HEK293 (cell line): Measurements from ENCODE around the gene PXMP2.

ENCODE experiments used
- CTCF ChIA-PET: fragments of 350-600 bp; formaldehyde crosslinking; extraction: SDS; loops from one replicate; lab custom pipeline; 2021; ENCODE audit warnings: antibody characterized with exemption; lab: Yijun Ruan, JAX
- POLR2A ChIA-PET: fragments of 300-600 bp; formaldehyde crosslinking; extraction: SDS; loops from one replicate; lab custom pipeline; 2020; ENCODE audit warnings: antibody characterized with exemption, inconsistent platforms; lab: Yijun Ruan, JAX
- H3K27ac ChIP-seq: fragments of 200-500 bp; sonication (Bioruptor generic); 2 replicates; pipeline ENCODE4 v1.5.1; 2014; ENCODE audit warnings: low read depth, low read length, control low read depth, inconsistent platforms; ENCODE audit errors: extremely low read depth
- H3K36me3 ChIP-seq, 2 experiments: fragments of 200-500 bp in 1 of 2; sonication (Bioruptor generic) in 1 of 2; 1 replicate in 1 of 2; 2 replicates in 1 of 2; pipeline ENCODE4 v1.5.1; 2014 to 2017; ENCODE audit warnings: inconsistent platforms in 2 of 2, low read length in 2 of 2; ENCODE audit not compliant: control insufficient read depth in 2 of 2, insufficient read depth in 1 of 2
- H3K4me1 ChIP-seq: fragments of 200-500 bp; sonication (Bioruptor generic); 2 replicates; pipeline ENCODE4 v1.5.1; 2014; ENCODE audit warnings: mild to moderate bottlenecking, low read length, inconsistent platforms; ENCODE audit not compliant: control insufficient read depth, insufficient read depth
- H3K4me3 ChIP-seq: 2 replicates; pipeline ENCODE4 v1.5.1; 2011; ENCODE audit warnings: low read depth, mild to moderate bottlenecking, control low read depth, low read length, moderate library complexity
- H3K9me3 ChIP-seq: fragments of 200-500 bp; sonication (Bioruptor generic); 2 replicates; pipeline ENCODE4 v1.5.1; 2014; ENCODE audit warnings: low read depth, low read length, inconsistent platforms; ENCODE audit not compliant: control insufficient read depth, insufficient read depth
- FEZF1 ChIP-seq: fragments of 450-650 bp; formaldehyde crosslinking; IDR thresholded peaks from 2 replicates; pipeline ENCODE4 v1.5.1; 2016; ENCODE audit warnings: missing biosample characterization, missing genetic modification characterization
- GLIS2 ChIP-seq: fragments of 450-650 bp; formaldehyde crosslinking; IDR thresholded peaks from 2 replicates; pipeline ENCODE4 v1.5.1; 2016; ENCODE audit warnings: missing biosample characterization, missing genetic modification characterization
- KLF1 ChIP-seq: fragments of 450-650 bp; formaldehyde crosslinking; IDR thresholded peaks from 2 replicates; pipeline ENCODE4 v1.5.1; 2016; ENCODE audit warnings: missing biosample characterization, missing genetic modification characterization
- KLF8 ChIP-seq: fragments of 450-650 bp; formaldehyde crosslinking; IDR thresholded peaks from 2 replicates; pipeline ENCODE4 v1.5.1; 2016; ENCODE audit warnings: missing biosample characterization, missing genetic modification characterization
- OSR2 ChIP-seq: fragments of 450-650 bp; formaldehyde crosslinking; IDR thresholded peaks from 2 replicates; pipeline ENCODE4 v1.5.1; 2016; ENCODE audit warnings: missing biosample characterization, missing genetic modification characterization
- SP3 ChIP-seq: fragments of 450-650 bp; formaldehyde crosslinking; IDR thresholded peaks from 2 replicates; pipeline ENCODE4 v1.5.1; 2016; ENCODE audit warnings: missing biosample characterization, missing genetic modification characterization
- ZNF140 ChIP-seq: fragments of 450-650 bp; formaldehyde crosslinking; IDR thresholded peaks from 2 replicates; pipeline ENCODE4 v1.5.1; 2016; ENCODE audit warnings: missing biosample characterization, missing genetic modification characterization
- ZNF19 ChIP-seq: fragments of 450-650 bp; formaldehyde crosslinking; IDR thresholded peaks from 2 replicates; pipeline ENCODE4; 2016; ENCODE audit warnings: missing biosample characterization, missing genetic modification characterization, low read depth
- ZNF214 ChIP-seq: fragments of 450-650 bp; formaldehyde crosslinking; IDR thresholded peaks from 2 replicates; pipeline ENCODE4 v1.5.1; 2017; ENCODE audit warnings: missing biosample characterization, mild to moderate bottlenecking, missing genetic modification characterization, borderline replicate concordance
- ZNF423 ChIP-seq: fragments of 450-650 bp; formaldehyde crosslinking; IDR thresholded peaks from 2 replicates; pipeline ENCODE4 v1.5.1; 2016; ENCODE audit warnings: missing biosample characterization, missing genetic modification characterization
- ZNF600 ChIP-seq: fragments of 450-650 bp; formaldehyde crosslinking; IDR thresholded peaks from 2 replicates; pipeline ENCODE4 v1.5.1; 2016; ENCODE audit warnings: missing biosample characterization, missing genetic modification characterization
- ZNF623 ChIP-seq: fragments of 450-650 bp; formaldehyde crosslinking; IDR thresholded peaks from 2 replicates; pipeline ENCODE4 v1.5.1; 2016; ENCODE audit warnings: missing biosample characterization, missing genetic modification characterization
- ZNF624 ChIP-seq: fragments of 450-650 bp; formaldehyde crosslinking; IDR thresholded peaks from 2 replicates; pipeline ENCODE4 v1.5.1; 2017; ENCODE audit warnings: missing biosample characterization, missing genetic modification characterization
- TF ChIP-seq, protein P1 (sequence below): fragments of 450-650 bp; formaldehyde crosslinking; IDR thresholded peaks from 2 replicates; pipeline ENCODE4 v1.5.1; 2016; ENCODE audit warnings: missing biosample characterization, missing genetic modification characterization
- TF ChIP-seq, protein P2 (sequence below): fragments of 450-650 bp; formaldehyde crosslinking; IDR thresholded peaks from 2 replicates; pipeline ENCODE4 v1.5.1; 2016; ENCODE audit warnings: missing biosample characterization, missing genetic modification characterization, borderline replicate concordance
- TF ChIP-seq, protein P3 (sequence below): fragments of 450-650 bp; IDR thresholded peaks from 2 replicates; pipeline ENCODE4 v1.5.1; 2018; ENCODE audit warnings: missing biosample characterization, mild to moderate bottlenecking, missing genetic modification characterization
- TF ChIP-seq, protein P4 (sequence below): IDR thresholded peaks from 2 replicates; pipeline ENCODE4 v1.6.1; 2011; ENCODE audit warnings: mild to moderate bottlenecking, low read depth, low read length, borderline replicate concordance
- TF ChIP-seq, protein P5 (sequence below): fragments of 450-650 bp; formaldehyde crosslinking; IDR thresholded peaks from 2 replicates; pipeline ENCODE4 v1.5.1; 2016; ENCODE audit warnings: missing biosample characterization, missing genetic modification characterization
- TF ChIP-seq, protein P6 (sequence below): fragments of 450-650 bp; formaldehyde crosslinking; IDR thresholded peaks from 2 replicates; pipeline ENCODE4 v1.5.1; 2016; ENCODE audit warnings: missing biosample characterization, missing genetic modification characterization

The PXMP2 gene

DNA sequence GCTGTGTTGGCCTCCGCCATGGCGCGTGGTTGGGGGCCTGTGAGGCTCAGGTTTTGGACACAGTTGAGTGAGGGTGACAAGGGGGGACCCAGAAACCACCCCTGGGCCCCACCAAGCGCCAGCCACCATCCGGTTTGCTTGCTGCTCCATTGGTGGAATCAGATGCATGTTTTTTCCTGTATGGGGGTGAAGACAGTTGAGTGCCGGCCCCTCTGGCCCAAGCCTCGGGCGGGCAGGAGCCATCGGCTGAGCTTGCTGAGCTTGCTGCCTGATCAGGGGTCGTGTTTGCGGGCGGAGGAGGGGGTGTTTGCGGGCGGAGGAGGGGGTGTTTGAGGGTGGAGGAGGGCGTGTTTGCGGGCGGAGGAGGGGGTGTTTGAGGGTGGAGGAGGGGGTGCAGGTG lies 29.6 kb downstream of the PXMP2 start (continued):
- no peak for TF ChIP-seq OSR2 (tag by site-specific recombination)
- TF ChIP-seq, protein P1, sequence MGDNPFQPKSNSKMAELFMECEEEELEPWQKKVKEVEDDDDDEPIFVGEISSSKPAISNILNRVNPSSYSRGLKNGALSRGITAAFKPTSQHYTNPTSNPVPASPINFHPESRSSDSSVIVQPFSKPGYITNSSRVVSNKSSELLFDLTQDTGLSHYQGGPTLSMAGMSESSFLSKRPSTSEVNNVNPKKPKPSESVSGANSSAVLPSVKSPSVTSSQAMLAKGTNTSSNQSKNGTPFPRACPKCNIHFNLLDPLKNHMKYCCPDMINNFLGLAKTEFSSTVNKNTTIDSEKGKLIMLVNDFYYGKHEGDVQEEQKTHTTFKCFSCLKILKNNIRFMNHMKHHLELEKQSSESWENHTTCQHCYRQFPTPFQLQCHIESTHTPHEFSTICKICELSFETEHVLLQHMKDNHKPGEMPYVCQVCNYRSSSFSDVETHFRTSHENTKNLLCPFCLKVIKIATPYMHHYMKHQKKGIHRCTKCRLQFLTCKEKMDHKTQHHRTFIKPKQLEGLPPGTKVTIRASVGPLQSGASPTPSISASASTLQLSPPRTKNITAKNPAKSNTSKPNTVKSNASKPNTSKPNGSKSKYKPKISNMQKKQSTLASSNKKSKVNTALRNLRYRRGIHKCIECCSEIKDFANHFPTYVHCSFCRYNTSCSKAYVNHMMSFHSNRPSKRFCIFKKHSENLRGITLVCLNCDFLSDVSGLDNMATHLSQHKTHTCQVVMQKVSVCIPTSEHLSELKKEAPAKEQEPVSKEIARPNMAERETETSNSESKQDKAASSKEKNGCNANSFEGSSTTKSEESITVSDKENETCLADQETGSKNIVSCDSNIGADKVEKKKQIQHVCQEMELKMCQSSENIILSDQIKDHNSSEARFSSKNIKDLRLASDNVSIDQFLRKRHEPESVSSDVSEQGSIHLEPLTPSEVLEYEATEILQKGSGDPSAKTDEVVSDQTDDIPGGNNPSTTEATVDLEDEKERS (tag by site-specific recombination), result no peak
- no peak for TF ChIP-seq ZNF623
- TF ChIP-seq, protein P2, sequence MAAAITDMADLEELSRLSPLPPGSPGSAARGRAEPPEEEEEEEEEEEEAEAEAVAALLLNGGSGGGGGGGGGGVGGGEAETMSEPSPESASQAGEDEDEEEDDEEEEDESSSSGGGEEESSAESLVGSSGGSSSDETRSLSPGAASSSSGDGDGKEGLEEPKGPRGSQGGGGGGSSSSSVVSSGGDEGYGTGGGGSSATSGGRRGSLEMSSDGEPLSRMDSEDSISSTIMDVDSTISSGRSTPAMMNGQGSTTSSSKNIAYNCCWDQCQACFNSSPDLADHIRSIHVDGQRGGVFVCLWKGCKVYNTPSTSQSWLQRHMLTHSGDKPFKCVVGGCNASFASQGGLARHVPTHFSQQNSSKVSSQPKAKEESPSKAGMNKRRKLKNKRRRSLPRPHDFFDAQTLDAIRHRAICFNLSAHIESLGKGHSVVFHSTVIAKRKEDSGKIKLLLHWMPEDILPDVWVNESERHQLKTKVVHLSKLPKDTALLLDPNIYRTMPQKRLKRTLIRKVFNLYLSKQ (tag by site-specific recombination), result no peak
- no peak for TF ChIP-seq FEZF1 (tag by site-specific recombination)
- TF ChIP-seq, protein P3, sequence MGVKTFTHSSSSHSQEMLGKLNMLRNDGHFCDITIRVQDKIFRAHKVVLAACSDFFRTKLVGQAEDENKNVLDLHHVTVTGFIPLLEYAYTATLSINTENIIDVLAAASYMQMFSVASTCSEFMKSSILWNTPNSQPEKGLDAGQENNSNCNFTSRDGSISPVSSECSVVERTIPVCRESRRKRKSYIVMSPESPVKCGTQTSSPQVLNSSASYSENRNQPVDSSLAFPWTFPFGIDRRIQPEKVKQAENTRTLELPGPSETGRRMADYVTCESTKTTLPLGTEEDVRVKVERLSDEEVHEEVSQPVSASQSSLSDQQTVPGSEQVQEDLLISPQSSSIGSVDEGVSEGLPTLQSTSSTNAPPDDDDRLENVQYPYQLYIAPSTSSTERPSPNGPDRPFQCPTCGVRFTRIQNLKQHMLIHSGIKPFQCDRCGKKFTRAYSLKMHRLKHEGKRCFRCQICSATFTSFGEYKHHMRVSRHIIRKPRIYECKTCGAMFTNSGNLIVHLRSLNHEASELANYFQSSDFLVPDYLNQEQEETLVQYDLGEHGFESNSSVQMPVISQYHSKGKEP, result no peak
- peak; percentile 89 for TF ChIP-seq KLF8
- TF ChIP-seq ZNF423 (tag by site-specific recombination), result no peak
- no peak for TF ChIP-seq SP3 (tag by site-specific recombination)
- TF ChIP-seq, protein P4, sequence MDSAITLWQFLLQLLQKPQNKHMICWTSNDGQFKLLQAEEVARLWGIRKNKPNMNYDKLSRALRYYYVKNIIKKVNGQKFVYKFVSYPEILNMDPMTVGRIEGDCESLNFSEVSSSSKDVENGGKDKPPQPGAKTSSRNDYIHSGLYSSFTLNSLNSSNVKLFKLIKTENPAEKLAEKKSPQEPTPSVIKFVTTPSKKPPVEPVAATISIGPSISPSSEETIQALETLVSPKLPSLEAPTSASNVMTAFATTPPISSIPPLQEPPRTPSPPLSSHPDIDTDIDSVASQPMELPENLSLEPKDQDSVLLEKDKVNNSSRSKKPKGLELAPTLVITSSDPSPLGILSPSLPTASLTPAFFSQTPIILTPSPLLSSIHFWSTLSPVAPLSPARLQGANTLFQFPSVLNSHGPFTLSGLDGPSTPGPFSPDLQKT, result no peak
- TF ChIP-seq ZNF140 (tag by site-specific recombination), result no peak
- TF ChIP-seq ZNF19 (tag by site-specific recombination), result no peak
- no peak for TF ChIP-seq GLIS2 (tag by site-specific recombination)
- no peak for TF ChIP-seq ZNF214

DNA sequence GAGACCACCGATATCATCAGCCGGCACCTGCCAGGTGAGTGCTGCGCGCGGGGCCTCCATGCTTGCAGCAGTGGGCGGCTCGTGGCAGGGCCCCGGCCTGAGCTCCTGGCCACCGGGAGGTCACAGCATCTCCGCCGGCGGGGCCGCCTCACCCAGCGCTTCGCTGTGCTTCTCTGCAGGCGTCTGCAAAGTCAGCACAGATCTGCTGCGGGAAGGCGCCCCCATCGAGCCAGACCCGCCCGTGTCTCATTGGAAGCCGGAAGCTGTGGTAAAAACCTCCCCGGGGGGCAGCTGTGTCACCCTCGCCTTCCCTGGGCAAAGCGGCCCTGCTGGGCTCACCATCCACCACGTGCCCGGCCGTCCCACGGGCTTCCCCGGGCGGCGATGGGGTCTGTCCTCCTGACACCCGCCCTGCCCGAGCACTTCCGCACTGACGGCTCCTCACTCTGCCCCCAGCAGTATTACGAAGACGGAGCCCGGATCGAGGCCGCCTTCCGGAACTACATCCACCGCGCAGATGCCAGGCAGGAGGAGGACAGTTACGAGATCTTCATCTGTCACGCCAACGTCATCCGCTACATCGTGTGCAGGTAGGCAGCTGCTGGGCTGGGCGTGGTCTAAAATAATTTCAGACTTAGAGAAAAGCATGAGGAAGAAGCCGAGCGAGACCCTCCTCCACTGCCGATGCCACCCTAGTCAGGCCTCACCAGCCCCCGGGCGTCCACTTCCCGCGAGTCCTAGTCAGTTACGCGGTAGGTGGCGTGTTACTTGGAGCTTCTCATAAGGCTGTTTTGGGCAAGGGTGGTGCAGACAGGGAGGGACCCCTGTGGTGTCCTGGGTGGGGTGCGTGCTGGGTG lies 30.4 kb downstream of the PXMP2 start:
- Histone ChIP-seq H3K9me3 (no peaks in the 10 kb centered on the region), H3K36me3 (peaks cover 27 to 85% of the 10 kb centered on the region in 2 experiments; a peak in 2 of 3 replicates), H3K4me1 (no peaks in the 10 kb centered on the region), H3K4me3 (no peak overlapping the region), H3K27ac (no peak overlapping the region)
- POLR2A ChIA-PET, result interaction anchor here (0.6 kb wide), 1 partner anchor 12 kb away, joined by 6 read pairs; no protein-coding TSS in a partner anchor
- TF ChIP-seq, protein P5, sequence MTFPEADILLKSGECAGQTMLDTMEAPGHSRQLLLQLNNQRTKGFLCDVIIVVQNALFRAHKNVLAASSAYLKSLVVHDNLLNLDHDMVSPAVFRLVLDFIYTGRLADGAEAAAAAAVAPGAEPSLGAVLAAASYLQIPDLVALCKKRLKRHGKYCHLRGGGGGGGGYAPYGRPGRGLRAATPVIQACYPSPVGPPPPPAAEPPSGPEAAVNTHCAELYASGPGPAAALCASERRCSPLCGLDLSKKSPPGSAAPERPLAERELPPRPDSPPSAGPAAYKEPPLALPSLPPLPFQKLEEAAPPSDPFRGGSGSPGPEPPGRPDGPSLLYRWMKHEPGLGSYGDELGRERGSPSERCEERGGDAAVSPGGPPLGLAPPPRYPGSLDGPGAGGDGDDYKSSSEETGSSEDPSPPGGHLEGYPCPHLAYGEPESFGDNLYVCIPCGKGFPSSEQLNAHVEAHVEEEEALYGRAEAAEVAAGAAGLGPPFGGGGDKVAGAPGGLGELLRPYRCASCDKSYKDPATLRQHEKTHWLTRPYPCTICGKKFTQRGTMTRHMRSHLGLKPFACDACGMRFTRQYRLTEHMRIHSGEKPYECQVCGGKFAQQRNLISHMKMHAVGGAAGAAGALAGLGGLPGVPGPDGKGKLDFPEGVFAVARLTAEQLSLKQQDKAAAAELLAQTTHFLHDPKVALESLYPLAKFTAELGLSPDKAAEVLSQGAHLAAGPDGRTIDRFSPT (tag by site-specific recombination), result peak; percentile 53; the same call in 1 of the 2 replicates
- TF ChIP-seq SP3 (tag by site-specific recombination) (no peak), ZNF600 (0 out of 2 replicates have a peak, but pooled peaks have one; percentile 32), ZNF624 (tag by site-specific recombination) (no peak), KLF1 (tag by site-specific recombination) (peak; percentile 73), KLF8 (peak; percentile 37)
- TF ChIP-seq, protein P6, sequence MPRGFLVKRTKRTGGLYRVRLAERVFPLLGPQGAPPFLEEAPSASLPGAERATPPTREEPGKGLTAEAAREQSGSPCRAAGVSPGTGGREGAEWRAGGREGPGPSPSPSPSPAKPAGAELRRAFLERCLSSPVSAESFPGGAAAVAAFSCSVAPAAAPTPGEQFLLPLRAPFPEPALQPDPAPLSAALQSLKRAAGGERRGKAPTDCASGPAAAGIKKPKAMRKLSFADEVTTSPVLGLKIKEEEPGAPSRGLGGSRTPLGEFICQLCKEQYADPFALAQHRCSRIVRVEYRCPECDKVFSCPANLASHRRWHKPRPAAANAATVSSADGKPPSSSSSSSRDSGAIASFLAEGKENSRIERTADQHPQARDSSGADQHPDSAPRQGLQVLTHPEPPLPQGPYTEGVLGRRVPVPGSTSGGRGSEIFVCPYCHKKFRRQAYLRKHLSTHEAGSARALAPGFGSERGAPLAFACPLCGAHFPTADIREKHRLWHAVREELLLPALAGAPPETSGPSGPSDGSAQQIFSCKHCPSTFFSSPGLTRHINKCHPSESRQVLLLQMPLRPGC (tag by site-specific recombination), result no peak
- CTCF ChIA-PET, result no interaction called here
